Stimulated activated naive CD8-positive, alpha-beta T cell treated with anti-CD3 and anti-CD28 coated beads, Interleukin-15, amount 100 ng/mL, for 72 hours (primary cell): ENCODE results near the gene SYT1.
"Not testable (repeated sequence)": the region's sequence is repeated elsewhere in the genome, so short reads cannot be mapped to it uniquely, and the experiment has no call there.

Source experiments
- ATAC-seq: fragments of 150-1000 bp; cut with Tn5 transposase; 2 replicates; pipeline ENCODE4 v1.10.0; 2021; ENCODE audit warnings: mild to moderate bottlenecking, moderate library complexity
- DNase-seq, 2 donors: peaks; one replicate each; pipeline ENCODE4 v3.0.0; 2021 to 2022
- H3K27ac Mint-ChIP-seq, 2 donors: one replicate each; pipeline ENCODE4 v1.8.0; 2022; ENCODE audit warnings: mild to moderate bottlenecking in 2 of 2, mixed read lengths in 2 of 2, moderate library complexity in 2 of 2
- H3K27me3 Mint-ChIP-seq: one replicate; pipeline ENCODE4 v1.8.0; 2022; ENCODE audit warnings: mixed read lengths
- H3K4me1 Mint-ChIP-seq: one replicate; pipeline ENCODE4 v1.8.0; 2022; ENCODE audit warnings: mild to moderate bottlenecking, mixed read lengths
- H3K4me3 Mint-ChIP-seq, 2 donors: one replicate each; pipeline ENCODE4 v1.8.0; 2022; ENCODE audit warnings: mild to moderate bottlenecking in 2 of 2, mixed read lengths in 2 of 2, moderate library complexity in 1 of 2
- H3K9me3 Mint-ChIP-seq, 2 donors: one replicate each; pipeline ENCODE4 v1.8.0; 2022; ENCODE audit warnings: mixed read lengths in 2 of 2

SYT1 gene

DNA sequence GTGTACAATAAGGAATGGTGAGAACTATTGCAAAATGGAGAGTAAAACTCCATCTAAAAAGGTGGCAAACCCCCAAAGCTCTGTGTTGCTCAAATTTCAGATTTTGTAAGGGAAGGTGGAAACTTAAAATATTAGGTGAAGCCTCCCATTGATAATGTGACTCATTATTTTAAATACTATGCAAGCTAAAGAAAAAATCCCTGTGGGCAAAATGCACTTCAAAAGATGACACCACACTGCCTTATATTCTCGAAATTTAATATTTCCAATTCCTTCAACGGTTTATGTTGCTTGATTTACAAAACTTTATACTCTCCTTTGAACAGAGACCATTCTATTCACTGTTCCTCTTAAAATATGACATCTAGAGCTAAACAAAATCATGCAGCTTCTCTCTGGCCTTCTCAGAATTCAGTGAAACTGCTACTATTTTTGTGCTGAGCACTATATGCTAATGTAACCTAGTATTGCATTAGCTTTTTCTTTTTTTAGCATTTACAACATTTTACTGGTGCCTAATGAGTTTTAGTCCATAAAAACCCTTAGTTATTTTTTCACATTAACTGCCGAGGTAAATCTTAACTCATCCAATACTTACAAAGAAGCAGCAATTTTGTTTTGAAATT is 297.7 kb downstream of the SYT1 start:
- Mint-ChIP-seq H3K4me1 (no peaks in the 10 kb centered on the region), H3K27me3 (no peaks in the 10 kb centered on the region), H3K9me3 (peaks cover 0 to 6% of the 10 kb centered on the region in 2 donors), H3K4me3 (no peak overlapping the region), H3K27ac (no peak overlapping the region)
- ATAC-seq (no peak), DNase-seq (no peak)

DNA sequence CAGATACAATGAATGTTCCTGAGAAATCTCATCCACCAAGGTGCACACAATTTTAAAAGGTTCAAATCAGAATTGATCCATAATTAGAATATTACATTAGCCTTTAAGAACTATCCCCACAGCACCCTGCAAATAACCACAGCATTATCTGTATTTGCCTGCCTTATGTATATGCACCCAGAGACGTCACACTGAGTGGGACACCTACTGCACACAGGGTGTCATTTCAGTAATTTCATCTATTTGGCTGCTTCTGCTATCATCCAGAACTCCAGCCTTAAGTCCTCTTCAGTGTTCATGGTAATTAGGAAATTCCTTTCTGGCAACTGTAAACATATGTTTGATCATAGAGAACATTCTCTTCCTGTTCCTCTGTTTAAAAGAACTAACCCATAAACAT is 298.4 kb downstream of the SYT1 start:
- no peak for DNase-seq
- H3K9me3 Mint-ChIP-seq: peaks cover 0 to 6% of the 10 kb centered on the region in 2 donors
- no peaks in the 10 kb centered on the region for H3K27me3 Mint-ChIP-seq
- no peaks in the 10 kb centered on the region for H3K4me1 Mint-ChIP-seq
- H3K4me3 Mint-ChIP-seq: no peak overlapping the region
- H3K27ac Mint-ChIP-seq: no peak overlapping the region
- ATAC-seq: no peak

DNA sequence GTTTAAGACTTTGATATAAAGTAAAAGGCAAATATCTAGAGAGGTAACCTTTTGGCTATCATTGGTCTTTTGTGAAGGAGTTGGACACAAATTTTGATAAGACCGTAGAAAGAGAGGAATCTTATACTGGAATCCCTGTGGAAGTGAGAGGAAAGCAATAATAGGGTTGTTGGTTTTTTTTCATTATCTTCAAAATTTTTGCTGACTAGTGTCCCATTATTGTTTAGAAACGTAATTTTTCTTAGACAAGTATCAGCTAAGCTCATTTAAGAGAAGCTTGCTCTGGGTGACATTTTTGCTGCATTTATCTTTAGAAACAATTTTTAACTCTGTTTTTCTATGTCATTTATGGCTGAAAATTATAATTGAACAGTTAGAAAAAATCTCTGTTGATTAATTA is 300.3 kb downstream of the SYT1 start:
- no peak for DNase-seq

DNA sequence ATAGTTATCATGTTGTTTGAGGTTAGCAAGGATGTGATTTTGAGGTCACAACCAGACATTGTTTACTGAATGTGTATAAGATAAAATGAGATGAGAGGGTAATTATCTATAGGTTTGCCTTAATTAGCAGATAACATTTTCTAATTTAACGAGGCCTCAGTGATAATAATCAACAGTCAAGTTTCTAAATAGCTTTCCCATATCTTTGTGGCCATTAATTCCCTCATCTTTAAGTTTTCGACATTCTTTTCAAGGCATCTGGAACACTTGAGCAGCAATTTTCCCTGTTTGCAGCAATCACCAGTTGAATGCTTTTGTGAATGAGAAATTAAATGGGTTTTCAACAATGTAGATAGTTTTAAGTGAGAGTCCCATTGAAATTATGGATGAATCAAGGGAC is 304.1 kb downstream of the SYT1 start:
- Mint-ChIP-seq H3K4me1 (no peaks in the 10 kb centered on the region), H3K9me3 (peaks cover 0 to 1% of the 10 kb centered on the region in 2 donors)
- ATAC-seq: no peak

More for the DNA sequence above, 300.3 kb downstream of the SYT1 start:
- Mint-ChIP-seq H3K4me1 (no peaks in the 10 kb centered on the region), H3K27ac (no peak overlapping the region), H3K9me3 (peaks cover 0 to 4% of the 10 kb centered on the region in 2 donors), H3K4me3 (no peak overlapping the region), H3K27me3 (no peaks in the 10 kb centered on the region)
- no peak for ATAC-seq

DNA sequence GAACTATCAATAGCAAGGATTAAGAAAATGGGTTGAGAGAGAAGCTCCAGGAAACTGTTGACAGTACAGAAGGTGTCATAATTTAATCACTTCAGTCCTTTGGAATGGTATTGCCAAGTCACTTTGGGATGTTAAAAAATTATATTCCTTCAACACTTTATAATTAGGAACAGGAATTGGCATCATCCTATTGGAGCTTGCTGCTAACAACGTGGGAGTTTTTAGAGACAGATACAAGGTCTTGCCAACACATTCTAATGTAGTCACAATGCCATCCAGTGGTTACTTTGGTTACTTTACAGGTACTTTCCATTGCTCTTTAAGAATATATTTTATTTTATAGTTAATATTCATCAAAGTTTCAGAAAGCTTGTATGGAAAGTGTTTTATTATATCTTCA is 310.1 kb downstream of the SYT1 start:
- ATAC-seq (no peak), DNase-seq (no peak)
- H3K4me1 Mint-ChIP-seq: no peaks in the 10 kb centered on the region
- no peaks in the 10 kb centered on the region for H3K27me3 Mint-ChIP-seq
- H3K4me3 Mint-ChIP-seq: no peak overlapping the region
- H3K9me3 Mint-ChIP-seq: peaks cover 6 to 11% of the 10 kb centered on the region in 2 donors
- no peak overlapping the region for H3K27ac Mint-ChIP-seq

More for the DNA sequence above, 304.1 kb downstream of the SYT1 start:
- no peak for DNase-seq
- Mint-ChIP-seq H3K4me3 (no peak overlapping the region), H3K27ac (no peak overlapping the region), H3K27me3 (no peaks in the 10 kb centered on the region)

DNA sequence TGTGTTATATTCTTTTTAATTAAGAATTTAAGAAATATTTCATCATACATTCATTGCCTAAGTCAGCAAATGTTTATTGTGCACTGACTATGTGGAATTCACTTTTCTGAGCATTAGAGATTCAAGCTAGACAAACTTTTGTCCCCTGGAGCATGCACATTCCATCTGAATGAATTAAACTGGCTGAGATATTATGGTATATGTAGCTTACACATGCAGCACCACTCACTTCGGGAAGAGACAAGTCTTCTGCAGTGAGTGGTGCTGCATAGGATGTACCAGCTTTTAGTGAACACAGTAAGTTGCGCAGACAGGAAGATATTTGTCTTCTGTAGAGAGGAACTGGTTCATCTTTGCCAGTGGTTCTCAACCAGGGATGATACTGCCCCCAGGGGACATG is 318.4 kb downstream of the SYT1 start:
- no peaks in the 10 kb centered on the region for H3K4me1 Mint-ChIP-seq
- DNase-seq (no peak), ATAC-seq (no peak)
- no peaks in the 10 kb centered on the region for H3K27me3 Mint-ChIP-seq
- no peak overlapping the region for H3K4me3 Mint-ChIP-seq
- H3K27ac Mint-ChIP-seq: no peak overlapping the region
- H3K9me3 Mint-ChIP-seq: peaks cover 4 to 5% of the 10 kb centered on the region in 2 donors

DNA sequence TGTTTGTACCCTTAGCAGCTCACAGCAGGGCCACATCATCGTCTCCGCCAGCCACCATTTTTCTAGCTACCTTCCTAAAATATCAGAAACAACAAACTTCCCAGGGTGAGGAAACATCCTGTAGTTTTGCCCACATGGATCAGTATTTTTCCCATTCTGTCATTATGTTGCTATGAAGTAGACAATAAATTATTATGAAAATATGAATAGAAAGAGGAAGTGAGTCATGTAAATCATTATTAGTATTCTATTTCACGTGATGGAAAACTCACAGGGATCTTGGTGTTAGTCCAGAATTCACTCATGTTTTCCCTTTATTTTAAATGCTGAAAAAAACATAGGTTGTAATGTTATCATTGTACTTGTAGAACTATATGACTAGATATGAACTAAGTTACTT is 319.4 kb downstream of the SYT1 start:
- Mint-ChIP-seq H3K27ac (no peak overlapping the region), H3K4me3 (no peak overlapping the region), H3K27me3 (no peaks in the 10 kb centered on the region), H3K4me1 (no peaks in the 10 kb centered on the region), H3K9me3 (no peaks in the 10 kb centered on the region)
- no peak for DNase-seq
- no peak for ATAC-seq

DNA sequence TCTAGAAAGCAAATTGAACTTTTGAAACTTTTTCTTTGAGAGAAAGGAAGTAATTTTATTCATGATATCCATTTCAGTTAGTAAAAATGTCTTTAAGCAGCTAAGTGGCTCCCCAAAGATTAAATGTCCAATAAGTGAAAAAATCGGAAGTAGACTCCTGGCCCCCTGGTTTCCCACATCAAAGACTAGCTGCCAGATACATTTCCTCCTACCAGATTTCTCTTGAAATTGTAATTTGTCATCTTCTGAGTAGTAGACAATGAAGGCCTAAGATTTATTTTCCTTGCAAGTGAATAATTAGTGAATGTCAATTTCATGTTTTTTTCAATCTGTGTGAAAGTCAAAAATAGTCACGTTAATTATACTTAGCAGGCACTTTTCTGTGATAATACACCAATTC is 321.9 kb downstream of the SYT1 start:
- no peak for ATAC-seq
- Mint-ChIP-seq H3K4me1 (no peaks in the 10 kb centered on the region), H3K27ac (no peak overlapping the region), H3K4me3 (no peak overlapping the region), H3K9me3 (no peaks in the 10 kb centered on the region), H3K27me3 (no peaks in the 10 kb centered on the region)
- no peak for DNase-seq

DNA sequence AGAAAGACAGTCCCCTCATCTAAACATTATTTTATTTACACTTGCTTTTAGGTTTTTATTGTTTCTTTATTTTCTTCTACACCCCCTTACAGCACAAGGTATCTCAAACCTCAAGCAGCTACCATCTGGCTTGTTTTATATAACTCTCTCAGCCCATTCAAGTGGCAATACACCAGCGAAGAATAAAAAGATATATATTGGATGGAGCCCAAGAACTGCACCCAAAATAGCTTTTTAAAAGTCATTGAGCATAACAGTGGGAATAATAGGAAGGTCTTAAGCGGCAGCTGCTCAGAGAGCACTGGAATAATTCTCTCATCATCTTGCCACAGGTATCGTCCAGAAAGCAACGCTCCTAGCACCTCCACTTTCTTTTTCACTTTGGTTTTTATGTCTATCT is 322.5 kb downstream of the SYT1 start:
- ATAC-seq (no peak), DNase-seq (no peak)
- Mint-ChIP-seq H3K27ac (no peak overlapping the region), H3K27me3 (no peaks in the 10 kb centered on the region), H3K9me3 (no peaks in the 10 kb centered on the region), H3K4me3 (no peak overlapping the region), H3K4me1 (no peaks in the 10 kb centered on the region)

DNA sequence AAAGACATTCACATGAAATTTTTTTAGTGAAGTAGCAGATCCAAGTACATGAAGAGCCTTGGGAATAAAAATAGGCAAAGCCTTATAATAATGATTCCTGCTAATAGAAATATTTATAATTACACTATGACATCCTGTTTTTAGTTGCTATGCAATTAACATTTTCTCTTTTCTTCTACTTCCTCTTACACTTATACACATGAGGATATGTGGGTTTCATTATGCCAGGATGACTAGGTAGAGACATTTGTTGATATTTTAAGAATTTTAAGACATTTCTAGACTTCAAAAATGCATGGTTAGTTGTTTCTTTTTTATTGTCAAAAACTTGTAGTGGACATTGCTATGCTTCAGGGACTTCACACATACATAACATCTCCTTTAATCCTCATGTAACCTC is 326.8 kb downstream of the SYT1 start:
- Mint-ChIP-seq H3K4me3 (no peak overlapping the region), H3K4me1 (no peaks in the 10 kb centered on the region), H3K9me3 (no peaks in the 10 kb centered on the region), H3K27ac (no peak overlapping the region), H3K27me3 (no peaks in the 10 kb centered on the region)
- no peak for DNase-seq
- ATAC-seq: no peak

DNA sequence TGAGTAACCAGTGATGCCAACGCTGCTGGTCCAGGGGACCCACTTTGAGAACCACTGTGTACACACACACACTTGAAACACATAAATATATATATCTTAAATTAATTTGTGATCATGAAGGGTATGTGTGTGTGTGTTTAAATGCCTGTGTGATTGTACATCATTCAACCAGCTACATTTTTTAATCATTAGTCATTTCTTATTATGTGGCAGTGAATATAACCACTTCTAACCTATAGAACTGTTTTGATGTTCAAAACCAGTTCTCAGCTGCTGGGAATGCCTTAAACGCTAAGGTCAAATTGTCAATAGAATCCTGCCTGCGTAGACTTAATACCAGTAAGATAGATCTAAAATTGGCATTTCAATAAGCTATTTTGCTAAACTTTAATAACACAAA is 330.0 kb downstream of the SYT1 start:
- Mint-ChIP-seq H3K4me3 (no peak overlapping the region), H3K27me3 (no peaks in the 10 kb centered on the region), H3K9me3 (peaks cover 0 to 4% of the 10 kb centered on the region in 2 donors), H3K4me1 (no peaks in the 10 kb centered on the region), H3K27ac (no peak overlapping the region)
- DNase-seq (no peak), ATAC-seq (no peak)

DNA sequence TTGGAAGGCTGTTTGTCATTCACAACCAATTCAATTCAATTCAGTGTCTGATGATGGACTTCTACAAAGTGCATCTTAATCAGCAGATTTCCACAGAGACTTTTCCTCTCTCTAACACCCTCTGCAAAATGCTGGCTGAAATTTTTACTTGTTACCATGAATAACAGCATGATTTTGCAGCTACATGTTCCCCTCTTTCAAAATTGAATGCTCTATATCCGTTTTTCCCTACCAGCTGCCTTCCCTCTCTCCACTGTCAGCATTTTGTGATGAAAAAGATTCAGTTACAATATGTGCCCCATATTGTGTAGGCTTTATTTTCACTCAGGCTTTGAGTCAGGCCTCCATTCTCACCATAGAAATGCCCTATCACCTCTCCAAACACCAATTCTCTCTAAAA is 334.6 kb downstream of the SYT1 start:
- peaks cover 0 to 4% of the 10 kb centered on the region in 2 donors for H3K9me3 Mint-ChIP-seq
- no peaks in the 10 kb centered on the region for H3K27me3 Mint-ChIP-seq
- DNase-seq: no peak
- H3K27ac Mint-ChIP-seq: no peak overlapping the region
- ATAC-seq: no peak
- H3K4me1 Mint-ChIP-seq: no peaks in the 10 kb centered on the region
- no peak overlapping the region for H3K4me3 Mint-ChIP-seq

DNA sequence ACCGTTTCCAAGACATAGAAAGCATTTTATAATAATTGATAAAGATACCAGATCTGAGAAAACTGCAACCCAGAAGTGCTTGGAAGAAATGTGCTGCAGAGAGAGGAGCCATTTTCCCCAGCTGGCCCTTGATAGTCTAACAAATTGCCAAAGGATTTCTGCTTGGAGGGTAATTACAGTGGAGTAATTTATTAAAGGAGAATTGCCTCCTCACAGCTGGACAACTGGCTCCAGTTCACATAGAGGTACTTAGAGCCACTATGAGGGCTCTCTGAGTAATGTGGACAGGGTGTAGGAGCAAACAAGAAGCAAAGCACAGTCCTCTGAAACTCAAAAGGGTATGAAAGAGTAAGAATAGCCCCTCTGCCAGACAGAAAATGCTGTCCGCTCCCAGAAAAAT is 335.6 kb downstream of the SYT1 start:
- ATAC-seq (no peak), DNase-seq (no peak)
- H3K4me1 Mint-ChIP-seq: no peaks in the 10 kb centered on the region
- H3K4me3 Mint-ChIP-seq: no peak overlapping the region
- H3K27me3 Mint-ChIP-seq: no peaks in the 10 kb centered on the region
- no peak overlapping the region for H3K27ac Mint-ChIP-seq
- peaks cover 0 to 4% of the 10 kb centered on the region in 2 donors for H3K9me3 Mint-ChIP-seq

DNA sequence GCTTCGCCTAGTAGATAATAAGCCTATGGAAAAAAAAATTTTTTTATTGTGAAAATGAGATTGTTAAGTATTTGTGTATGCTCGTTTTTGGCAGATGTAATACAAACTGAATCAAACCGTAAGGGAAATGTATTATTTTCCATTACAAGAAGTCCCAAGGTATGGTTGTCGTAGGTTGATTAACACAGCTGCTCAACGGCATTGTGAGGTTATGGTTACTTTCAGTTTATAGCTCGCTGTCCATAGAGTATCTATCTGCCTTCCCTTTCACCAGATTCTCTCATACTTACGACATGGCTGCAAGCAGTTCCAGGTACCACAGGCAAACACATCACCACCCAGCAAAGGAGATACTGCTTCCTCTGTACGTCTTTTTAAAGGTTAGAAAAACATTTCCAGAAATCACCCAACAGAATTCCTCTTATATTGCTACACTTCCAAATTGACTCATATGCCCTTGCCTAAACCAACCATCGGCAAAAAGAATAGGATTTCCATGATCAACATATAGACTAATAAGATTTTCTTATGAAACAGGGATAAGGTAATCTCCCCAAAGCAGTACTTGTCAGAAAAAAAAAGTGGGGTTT is 338.6 kb downstream of the SYT1 start:
- no peak for ATAC-seq
- H3K27me3 Mint-ChIP-seq: no peaks in the 10 kb centered on the region
- H3K4me1 Mint-ChIP-seq: no peaks in the 10 kb centered on the region
- no peak overlapping the region for H3K4me3 Mint-ChIP-seq
- no peak overlapping the region for H3K27ac Mint-ChIP-seq
- peaks cover 0 to 7% of the 10 kb centered on the region in 2 donors for H3K9me3 Mint-ChIP-seq
- no peak for DNase-seq

DNA sequence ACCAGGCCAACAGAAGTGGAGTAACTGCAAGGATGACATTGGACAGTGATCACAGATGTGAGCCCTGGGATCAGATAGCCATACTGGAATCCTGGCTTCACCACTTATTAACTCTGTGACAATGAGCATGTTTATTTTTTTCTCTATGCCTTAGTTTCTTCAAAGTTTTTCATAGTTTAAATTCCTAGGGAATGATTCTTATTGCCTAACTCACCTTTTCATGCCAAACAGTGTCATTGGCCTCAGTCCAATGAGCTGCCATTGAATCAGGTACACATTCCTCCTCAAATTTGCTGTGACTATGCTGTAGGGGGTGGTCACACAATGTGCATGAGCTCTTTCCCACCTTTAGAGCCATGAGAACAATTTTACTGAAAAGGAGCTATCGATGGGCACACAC is 342.3 kb downstream of the SYT1 start:
- DNase-seq: no peak
- Mint-ChIP-seq H3K27ac (no peak overlapping the region), H3K27me3 (no peaks in the 10 kb centered on the region), H3K4me3 (no peak overlapping the region), H3K4me1 (no peaks in the 10 kb centered on the region), H3K9me3 (peaks cover 0 to 9% of the 10 kb centered on the region in 2 donors)
- ATAC-seq: no peak

DNA sequence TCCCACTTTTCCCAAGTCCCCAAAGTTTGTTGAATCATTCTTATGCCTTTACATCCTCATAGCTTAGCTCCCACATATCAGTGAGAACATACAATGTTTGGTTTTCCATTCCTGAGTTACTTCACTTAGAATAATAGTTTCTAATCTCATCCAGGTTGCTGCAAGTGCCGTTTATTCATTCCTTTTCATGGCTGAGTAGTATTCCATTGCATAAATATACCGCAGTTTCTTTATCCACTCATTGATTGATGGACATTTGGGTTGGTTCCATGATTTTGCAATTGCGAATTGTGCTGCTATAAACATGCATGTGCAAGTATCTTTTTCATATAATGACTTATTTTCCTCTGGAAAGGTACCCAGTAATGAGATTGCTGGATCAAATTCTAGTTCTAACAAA is 345.8 kb downstream of the SYT1 start:
- H3K4me1 Mint-ChIP-seq, ATAC-seq, DNase-seq: not testable (repeated sequence)

DNA sequence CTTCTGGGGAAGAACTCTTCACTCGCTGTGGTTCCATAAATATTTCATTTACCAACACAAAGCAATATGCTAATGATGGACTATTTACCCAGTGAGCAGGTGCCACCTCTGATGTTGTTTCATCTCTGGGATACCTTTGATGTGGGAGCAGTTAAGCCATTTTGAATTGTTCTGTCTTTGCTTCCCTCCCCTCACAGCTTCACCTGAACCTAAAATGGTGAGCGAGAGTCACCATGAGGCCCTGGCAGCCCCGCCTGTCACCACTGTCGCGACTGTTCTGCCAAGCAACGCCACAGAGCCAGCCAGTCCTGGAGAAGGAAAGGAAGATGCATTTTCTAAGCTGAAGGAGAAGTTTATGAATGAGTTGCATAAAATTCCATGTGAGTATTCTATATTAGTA is 352.7 kb downstream of the SYT1 start:
- H3K27ac Mint-ChIP-seq: no peak overlapping the region
- peaks cover 1 to 6% of the 10 kb centered on the region in 2 donors for H3K9me3 Mint-ChIP-seq
- H3K4me3 Mint-ChIP-seq: no peak overlapping the region
- ATAC-seq (no peak), DNase-seq (no peak)
- H3K4me1 Mint-ChIP-seq: no peaks in the 10 kb centered on the region
- no peaks in the 10 kb centered on the region for H3K27me3 Mint-ChIP-seq

More for the DNA sequence above, 345.8 kb downstream of the SYT1 start:
- H3K27ac Mint-ChIP-seq, H3K27me3 Mint-ChIP-seq, H3K4me3 Mint-ChIP-seq: not testable (repeated sequence)
- H3K9me3 Mint-ChIP-seq: peaks cover 0 to 10% of the 10 kb centered on the region in 2 donors
